Right atrium auricular region (tissue), 2 donors: ENCODE measurements around the gene INPP5D. TPM values are rescaled to one million over a fixed set of nuclear protein-coding genes. Genes with fewer than 3 reads are reported as not detected.

Experiments
- DNase-seq: peaks from one replicate; pipeline ENCODE4 v3.0.0-alpha.2; 2019; ENCODE audit warnings: low spot score
- H3K27ac ChIP-seq, 2 donors: fragments of 200-600 bp; sonication (generic); 1 replicate in 1 of 2; 2 replicates in 1 of 2; pipeline ENCODE4 v1.5.1; 2016 to 2019
- H3K27me3 ChIP-seq, 2 donors: fragments of 200-600 bp; sonication (generic); one replicate each; pipeline versions ENCODE4 v1.5.1 to v1.6.0; 2017 to 2019
- H3K36me3 ChIP-seq: fragments of 200-600 bp; sonication (generic); one replicate; pipeline ENCODE4 v1.5.1; 2016
- H3K4me1 ChIP-seq, 2 donors: fragments of 200-600 bp; sonication (generic); one replicate each; pipeline versions ENCODE4 v1.5.1 to v1.6.0; 2017 to 2019
- H3K4me3 ChIP-seq, 2 donors: fragments of 200-600 bp; sonication (generic); 1 replicate in 1 of 2; 2 replicates in 1 of 2; pipeline ENCODE4 v1.5.1; 2017 to 2019; ENCODE audit warnings: mild to moderate bottlenecking in 1 of 2, moderate library complexity in 1 of 2
- H3K9me3 ChIP-seq, 2 donors: fragments of 200-600 bp; sonication (generic); one replicate each; pipeline ENCODE4 v1.5.1; 2019
- total RNA-seq, 2 donors: library from RNA; depleted of rRNA; stranded (reverse); fragments of >200 nt; gene quantifications; one replicate each; pipeline ENCODE4 v1.1.0, GENCODE V29; 2016
- TF ChIP-seq, protein P1 (sequence below), 2 donors: fragments of 200-600 bp; sonication (generic); IDR thresholded peaks; one replicate each; pipeline ENCODE4 v1.5.1; 2019; ENCODE audit warnings: antibody characterized with exemption in 2 of 2

The INPP5D gene
- total RNA-seq, 2 donors from 2014 or later, result 2.9 to 7.0 TPM

DNA sequence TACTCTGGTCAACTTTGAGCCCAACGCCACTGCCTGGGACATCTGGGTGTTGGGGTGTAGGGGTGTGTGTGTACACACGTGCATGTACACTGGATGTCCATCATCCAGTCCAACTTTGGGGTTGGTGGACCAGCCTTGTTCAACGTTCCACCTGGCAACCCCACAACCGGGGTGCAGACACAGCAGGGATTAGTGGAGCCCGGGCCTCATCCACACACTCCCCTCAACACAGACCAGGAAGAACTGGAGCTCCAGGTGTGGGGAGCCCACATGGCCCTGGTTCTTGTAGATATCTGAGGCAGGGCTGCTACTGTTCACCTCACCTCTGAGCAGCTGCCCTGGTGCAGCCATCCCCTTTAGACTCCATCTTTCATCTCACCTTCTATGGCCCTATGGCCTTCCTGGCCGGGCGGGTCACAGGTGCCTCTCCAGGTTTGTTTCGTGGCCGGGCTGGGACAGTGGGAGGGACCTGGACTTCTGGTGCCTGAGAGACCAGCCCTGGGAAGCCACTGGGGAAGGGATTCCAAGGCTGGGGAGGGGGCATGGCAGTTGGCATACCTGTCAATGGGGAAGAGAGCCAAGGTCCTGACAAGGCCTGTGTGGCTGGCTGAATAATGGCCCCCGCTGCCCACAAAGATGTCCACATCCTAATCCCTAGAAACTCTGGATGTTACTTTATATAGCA is 20.2 kb upstream of the INPP5D start:
- TF ChIP-seq, protein P1, sequence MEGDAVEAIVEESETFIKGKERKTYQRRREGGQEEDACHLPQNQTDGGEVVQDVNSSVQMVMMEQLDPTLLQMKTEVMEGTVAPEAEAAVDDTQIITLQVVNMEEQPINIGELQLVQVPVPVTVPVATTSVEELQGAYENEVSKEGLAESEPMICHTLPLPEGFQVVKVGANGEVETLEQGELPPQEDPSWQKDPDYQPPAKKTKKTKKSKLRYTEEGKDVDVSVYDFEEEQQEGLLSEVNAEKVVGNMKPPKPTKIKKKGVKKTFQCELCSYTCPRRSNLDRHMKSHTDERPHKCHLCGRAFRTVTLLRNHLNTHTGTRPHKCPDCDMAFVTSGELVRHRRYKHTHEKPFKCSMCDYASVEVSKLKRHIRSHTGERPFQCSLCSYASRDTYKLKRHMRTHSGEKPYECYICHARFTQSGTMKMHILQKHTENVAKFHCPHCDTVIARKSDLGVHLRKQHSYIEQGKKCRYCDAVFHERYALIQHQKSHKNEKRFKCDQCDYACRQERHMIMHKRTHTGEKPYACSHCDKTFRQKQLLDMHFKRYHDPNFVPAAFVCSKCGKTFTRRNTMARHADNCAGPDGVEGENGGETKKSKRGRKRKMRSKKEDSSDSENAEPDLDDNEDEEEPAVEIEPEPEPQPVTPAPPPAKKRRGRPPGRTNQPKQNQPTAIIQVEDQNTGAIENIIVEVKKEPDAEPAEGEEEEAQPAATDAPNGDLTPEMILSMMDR (IDR thresholded peaks at IDR 0.05), result no peak
- peaks cover 0 to 5% of the 10 kb centered on the region in 2 donors for H3K4me1 ChIP-seq
- no peak overlapping the region for H3K4me3 ChIP-seq
- no peak for DNase-seq
- no peaks in the 10 kb centered on the region for H3K9me3 ChIP-seq
- no peaks in the 10 kb centered on the region for H3K36me3 ChIP-seq
- H3K27ac ChIP-seq, result no peak overlapping the region
- H3K27me3 ChIP-seq, result no peaks in the 10 kb centered on the region

DNA sequence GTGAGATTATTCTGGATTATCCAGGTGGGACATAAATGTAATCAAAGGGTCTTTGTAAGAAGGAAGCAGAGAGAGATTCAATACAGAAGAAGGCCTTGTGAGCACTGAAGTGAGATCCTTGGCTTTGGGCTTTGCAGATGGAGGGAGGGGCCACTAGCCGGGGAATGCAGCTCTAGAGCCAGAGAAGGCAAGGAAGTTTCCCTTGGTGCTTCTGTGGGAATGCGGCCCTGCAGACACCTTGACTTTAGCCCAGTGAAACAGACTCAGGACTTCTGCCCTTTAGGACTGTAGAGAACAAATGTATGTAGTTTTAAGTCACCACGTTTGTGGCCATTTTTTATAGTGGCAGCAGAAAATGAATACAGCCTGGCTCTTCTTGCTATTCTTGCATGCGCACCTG is 19.6 kb upstream of the INPP5D start:
- TF ChIP-seq, protein P1 (IDR thresholded peaks at IDR 0.05), result no peak
- no peaks in the 10 kb centered on the region for H3K27me3 ChIP-seq

DNA sequence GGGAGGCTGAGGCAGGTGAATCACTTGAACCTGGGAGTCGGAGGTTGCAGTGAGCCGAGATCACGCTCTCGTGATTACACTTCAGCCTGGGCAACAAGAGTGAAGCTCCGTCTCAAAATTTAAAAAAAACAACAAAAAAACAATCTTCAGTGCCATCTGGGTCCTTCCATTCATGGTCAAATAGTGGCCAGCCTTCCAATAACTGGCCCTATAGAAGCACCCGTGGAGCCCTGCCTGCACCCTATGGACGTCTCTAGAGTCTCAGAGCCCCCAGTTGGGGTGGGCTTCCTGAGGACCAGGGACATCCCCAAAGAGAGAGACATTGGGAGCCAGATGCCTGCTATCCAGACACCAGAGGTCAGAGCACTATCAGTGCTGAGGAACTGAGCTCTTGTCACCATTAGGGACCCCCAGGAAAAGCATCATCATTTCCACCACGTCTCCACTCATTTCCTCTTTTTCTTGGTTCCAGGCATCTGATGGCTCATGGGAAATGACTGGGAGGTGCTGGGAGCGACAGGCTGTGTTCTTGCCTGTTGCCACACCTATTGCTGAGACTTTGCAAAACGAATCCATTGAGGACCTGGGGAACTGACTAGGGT is 18.3 kb upstream of the INPP5D start:
- Histone ChIP-seq H3K4me3 (no peak overlapping the region), H3K36me3 (no peaks in the 10 kb centered on the region), H3K27me3 (no peaks in the 10 kb centered on the region), H3K9me3 (no peaks in the 10 kb centered on the region), H3K4me1 (peaks cover 0 to 5% of the 10 kb centered on the region in 2 donors), H3K27ac (no peak overlapping the region)
- TF ChIP-seq, protein P1 (IDR thresholded peaks at IDR 0.05), result peak in 1 of 2 donors; percentile 14
- no peak for DNase-seq

More for the DNA sequence above, 19.6 kb upstream of the INPP5D start:
- no peak for DNase-seq
- Histone ChIP-seq H3K9me3 (no peaks in the 10 kb centered on the region), H3K4me3 (no peak overlapping the region), H3K36me3 (no peaks in the 10 kb centered on the region), H3K4me1 (peaks cover 0 to 5% of the 10 kb centered on the region in 2 donors), H3K27ac (no peak overlapping the region)

DNA sequence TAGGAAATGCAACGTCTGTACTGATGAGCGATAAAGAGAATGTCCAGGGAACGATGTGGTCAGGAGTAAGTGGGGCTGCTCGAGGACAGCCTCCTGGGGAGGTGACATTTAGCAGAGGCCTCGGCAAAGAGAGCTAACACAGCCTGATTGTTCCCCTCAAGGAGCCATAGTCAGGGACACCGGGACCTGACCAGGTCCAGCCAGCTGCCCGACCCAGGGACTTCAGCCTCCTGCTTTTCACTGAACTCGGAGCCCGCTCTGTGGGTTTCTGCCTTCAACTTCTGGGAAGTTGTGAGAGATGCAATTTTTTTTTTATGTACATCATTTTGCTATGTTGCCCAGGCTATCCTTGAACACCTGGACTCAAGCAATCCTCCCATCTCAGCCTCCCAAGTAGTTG is 17.6 kb upstream of the INPP5D start:
- no peaks in the 10 kb centered on the region for H3K9me3 ChIP-seq
- TF ChIP-seq, protein P1 (IDR thresholded peaks at IDR 0.05), result no peak
- no peaks in the 10 kb centered on the region for H3K27me3 ChIP-seq
- H3K36me3 ChIP-seq, result no peaks in the 10 kb centered on the region
- H3K27ac ChIP-seq, result no peak overlapping the region
- DNase-seq, result no peak
- no peak overlapping the region for H3K4me3 ChIP-seq
- peaks cover 0 to 5% of the 10 kb centered on the region in 2 donors for H3K4me1 ChIP-seq

DNA sequence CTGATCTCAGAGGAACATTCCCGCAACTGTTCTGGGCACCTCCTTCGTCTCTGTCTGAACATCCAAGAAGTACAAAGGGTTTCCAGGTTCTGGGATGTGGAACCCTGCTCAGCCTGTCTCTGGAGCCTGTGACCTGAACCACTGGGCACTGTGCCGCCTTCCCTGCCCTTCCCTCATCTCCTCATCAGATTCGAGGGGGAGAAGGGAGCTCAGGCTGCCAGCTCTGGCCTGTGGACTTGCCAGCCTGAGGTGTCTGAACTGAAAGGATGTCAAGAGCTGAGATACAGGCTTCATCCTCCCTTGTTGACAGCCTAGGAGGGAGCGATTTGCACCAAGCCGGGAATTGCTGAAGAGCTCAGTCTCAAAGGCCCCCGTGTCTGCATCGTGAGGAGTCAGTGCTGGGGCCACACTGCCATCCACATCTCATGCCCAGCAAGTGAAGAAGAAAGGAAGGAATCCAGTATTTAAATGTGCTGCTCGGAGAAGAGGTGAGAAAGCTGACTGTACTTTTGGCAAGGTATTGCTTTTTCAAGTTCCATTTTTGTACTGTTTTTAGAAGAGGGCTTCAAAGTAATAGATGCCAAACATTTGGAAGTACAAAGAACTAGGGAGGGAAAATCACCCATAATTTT is 15.1 kb upstream of the INPP5D start:
- DNase-seq, result no peak
- Histone ChIP-seq H3K27me3 (no peaks in the 10 kb centered on the region), H3K4me1 (peaks cover 0 to 5% of the 10 kb centered on the region in 2 donors), H3K27ac (no peak overlapping the region), H3K9me3 (no peaks in the 10 kb centered on the region), H3K36me3 (no peaks in the 10 kb centered on the region), H3K4me3 (no peak overlapping the region)
- TF ChIP-seq, protein P1 (IDR thresholded peaks at IDR 0.05), result no peak
